H1 (cell line): ENCODE data around the gene AVPR2.

Experiments used
- EP300 ChIP-seq, 2 experiments: IDR thresholded peaks; 1 replicate in 1 of 2; 2 replicates in 1 of 2; pipeline ENCODE4 v1.6.1; 2011 to 2012; ENCODE audit warnings: low read depth in 2 of 2, low read length in 2 of 2, mild to moderate bottlenecking in 2 of 2, borderline replicate concordance in 1 of 2, inconsistent platforms in 1 of 2, moderate library complexity in 1 of 2
- POLR2A ChIP-seq, 2 experiments: IDR thresholded peaks; 1 replicate in 1 of 2; 2 replicates in 1 of 2; pipeline ENCODE4 v1.6.1; 2011; ENCODE audit warnings: low read depth in 2 of 2, low read length in 2 of 2, mild to moderate bottlenecking in 2 of 2; ENCODE audit errors: control extremely low read depth in 1 of 2

- TF ChIP-seq POLR2A (IDR thresholded peaks at IDR 0.05; ENCODE audit: control extremely low read depth in 1 of 2, low read depth in 2 of 2, low read length in 2 of 2) (no peak), EP300 (IDR thresholded peaks at IDR 0.05; ENCODE audit: borderline replicate concordance in 1 of 2, low read depth in 2 of 2, low read length in 2 of 2) (no peak)
Measured at GRCh38 chrX:153902385-153902784, 2.1 kb upstream of the AVPR2 start.
